Natural killer cell (primary cell): ENCODE measurements around the gene RBMS3. TPM values are rescaled to one million over a fixed set of nuclear protein-coding genes. Genes with fewer than 3 reads are reported as not detected.

ENCODE experiments used
- ATAC-seq, 3 donors: fragments of 150-1000 bp in 2 of 3; fragments of 200-7000 bp in 1 of 3; cut with Tn5 transposase; 1 replicate in 1 of 3; 2 replicates in 2 of 3; pipeline ENCODE4 v1.10.0; 2021; ENCODE audit warnings: mild to moderate bottlenecking in 2 of 3, moderate library complexity in 2 of 3
- DNase-seq, 2 donors: peaks; one replicate each; pipeline versions ENCODE4 v3.0.0 to v3.0.0-alpha.2; 2013 to 2021; ENCODE audit warnings: mixed read lengths in 1 of 2
- H3K27ac ChIP-seq: one replicate; pipeline ENCODE4 v1.5.1; 2013; ENCODE audit warnings: mild to moderate bottlenecking, low read length
- H3K27me3 ChIP-seq: one replicate; pipeline ENCODE4 v1.6.1; 2013; ENCODE audit warnings: low read length; ENCODE audit not compliant: control insufficient read depth, insufficient read depth
- H3K36me3 ChIP-seq: one replicate; pipeline ENCODE4 v1.6.1; 2013; ENCODE audit warnings: low read length; ENCODE audit not compliant: control insufficient read depth, insufficient read depth
- H3K4me1 ChIP-seq: one replicate; pipeline ENCODE4 v1.6.1; 2013; ENCODE audit warnings: low read length; ENCODE audit not compliant: control insufficient read depth, insufficient read depth
- H3K4me3 ChIP-seq: one replicate; pipeline ENCODE4 v1.5.1; 2013; ENCODE audit warnings: low read length
- H3K9me3 ChIP-seq: one replicate; pipeline ENCODE4 v1.6.1; 2013; ENCODE audit warnings: low read length; ENCODE audit not compliant: control insufficient read depth, insufficient read depth
- H3K27ac Mint-ChIP-seq, 2 donors: one replicate each; pipeline ENCODE4 v1.8.0; 2022; ENCODE audit warnings: mild to moderate bottlenecking in 2 of 2, mixed read lengths in 2 of 2, moderate library complexity in 1 of 2
- H3K27me3 Mint-ChIP-seq, 2 donors: one replicate each; pipeline ENCODE4 v1.8.0; 2022; ENCODE audit warnings: low read depth in 2 of 2, mixed read lengths in 2 of 2
- H3K36me3 Mint-ChIP-seq: one replicate; pipeline ENCODE4 v1.8.0; 2022; ENCODE audit warnings: mixed read lengths
- H3K4me1 Mint-ChIP-seq, 2 donors: one replicate each; pipeline ENCODE4 v1.8.0; 2022; ENCODE audit warnings: mixed read lengths in 2 of 2
- H3K4me3 Mint-ChIP-seq: one replicate; pipeline ENCODE4 v1.8.0; 2022; ENCODE audit warnings: mild to moderate bottlenecking, moderate library complexity, mixed read lengths
- H3K9me3 Mint-ChIP-seq, 2 donors: one replicate each; pipeline ENCODE4 v1.8.0; 2022; ENCODE audit warnings: mixed read lengths in 2 of 2
- CTCF ChIP-seq: fragments of 200-600 bp; IDR thresholded peaks from one replicate; pipeline ENCODE4 v1.8.0; 2022; ENCODE audit warnings: antibody characterized with exemption
- WGBS: methylation state at CpG from one replicate; pipeline ENCODE4 v1.1.7; 2013; ENCODE audit warnings: missing lambda C conversion rate; ENCODE audit not compliant: insufficient coverage; 5-methylcytosine and 5-hydroxymethylcytosine counted together
- intact Hi-C: fragments of 100-400 bp; cut with micrococcal nuclease; formaldehyde crosslinking; loops from one replicate; pipeline ENCODE4 v1.14.2; 2022
- total RNA-seq, 4 donors: library from RNA; stranded (reverse); fragments of 120-200 nt in 1 of 4; gene quantifications; one replicate each; pipeline versions ENCODE4 v1.2.3 to v1.2.4, GENCODE V29; 2013 to 2022

Gene RBMS3
- total RNA-seq, 3 donors from 2014 or later (not counting 1 experiment from before 2014, with no cell fraction given): 0.16 TPM; not detected in 2

DNA sequence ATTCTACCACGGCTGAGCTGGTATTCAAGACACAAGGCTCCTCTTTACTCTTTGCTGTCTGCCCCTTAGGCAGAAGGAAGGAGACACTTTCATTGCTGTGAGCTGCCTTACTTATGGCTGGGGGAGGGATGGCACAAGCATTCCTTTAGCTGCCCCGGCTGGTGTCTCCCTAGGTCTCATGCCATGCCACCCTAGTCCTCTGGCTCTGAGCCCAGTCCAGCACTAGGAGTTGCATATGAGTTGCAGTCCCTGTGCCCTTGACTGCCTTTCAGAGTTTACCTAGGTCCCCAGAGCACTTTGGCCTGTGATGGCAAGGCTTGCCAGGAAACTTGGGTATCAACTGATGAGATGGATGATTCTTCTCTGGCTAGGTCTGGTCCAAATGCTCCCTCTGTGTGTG is 296.4 kb downstream of the RBMS3 start:
- H3K36me3 ChIP-seq: no peaks in the 10 kb centered on the region
- ATAC-seq (no peak), DNase-seq (no peak)
- Mint-ChIP-seq H3K27me3 (no peaks in the 10 kb centered on the region), H3K27ac (no peak overlapping the region), H3K4me3 (no peak overlapping the region), H3K36me3 (peaks cover 6% of the 10 kb centered on the region), H3K4me1 (no peaks in the 10 kb centered on the region), H3K9me3 (peaks cover 13 to 14% of the 10 kb centered on the region in 2 donors)
- H3K4me3 ChIP-seq: no peak overlapping the region
- 88% methylated on average over 2 of the region's 2 CpGs for WGBS
- H3K9me3 ChIP-seq: peaks cover 11% of the 10 kb centered on the region
- intact Hi-C loops: no loop called here
- no peaks in the 10 kb centered on the region for H3K4me1 ChIP-seq
- no peak for TF ChIP-seq CTCF
- no peak overlapping the region for H3K27ac ChIP-seq
- H3K27me3 ChIP-seq: no peaks in the 10 kb centered on the region

DNA sequence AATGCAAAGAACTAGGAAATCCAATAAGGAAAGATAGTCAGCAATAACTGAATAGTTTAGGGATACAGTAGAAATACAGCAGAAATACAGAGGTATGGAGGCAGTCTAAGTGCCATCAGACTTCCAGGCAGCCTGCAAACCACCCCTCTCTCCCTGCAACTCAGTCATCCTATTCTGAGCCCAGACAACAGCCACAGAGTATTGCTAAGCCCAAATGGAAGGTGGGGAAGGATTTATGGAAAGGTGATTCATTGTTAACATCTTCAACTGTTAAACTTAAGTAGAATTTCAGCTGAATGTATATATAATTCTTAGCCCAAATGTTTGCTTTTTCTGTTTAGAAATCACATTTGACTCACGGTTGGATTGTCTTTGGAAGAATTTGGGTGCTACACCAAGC is 300.4 kb downstream of the RBMS3 start:
- Mint-ChIP-seq H3K9me3 (peaks cover 0 to 4% of the 10 kb centered on the region in 2 donors), H3K4me1 (no peaks in the 10 kb centered on the region), H3K27ac (no peak overlapping the region), H3K4me3 (no peak overlapping the region), H3K27me3 (no peaks in the 10 kb centered on the region), H3K36me3 (no peaks in the 10 kb centered on the region)
- Histone ChIP-seq H3K36me3 (no peaks in the 10 kb centered on the region), H3K27me3 (no peaks in the 10 kb centered on the region), H3K27ac (no peak overlapping the region), H3K9me3 (peaks cover 9% of the 10 kb centered on the region), H3K4me3 (no peak overlapping the region), H3K4me1 (no peaks in the 10 kb centered on the region)
- intact Hi-C loops: no loop called here
- 92% methylated on average over 1 of the region's 1 CpG for WGBS
- no peak for DNase-seq
- no peak for TF ChIP-seq CTCF
- ATAC-seq: no peak

DNA sequence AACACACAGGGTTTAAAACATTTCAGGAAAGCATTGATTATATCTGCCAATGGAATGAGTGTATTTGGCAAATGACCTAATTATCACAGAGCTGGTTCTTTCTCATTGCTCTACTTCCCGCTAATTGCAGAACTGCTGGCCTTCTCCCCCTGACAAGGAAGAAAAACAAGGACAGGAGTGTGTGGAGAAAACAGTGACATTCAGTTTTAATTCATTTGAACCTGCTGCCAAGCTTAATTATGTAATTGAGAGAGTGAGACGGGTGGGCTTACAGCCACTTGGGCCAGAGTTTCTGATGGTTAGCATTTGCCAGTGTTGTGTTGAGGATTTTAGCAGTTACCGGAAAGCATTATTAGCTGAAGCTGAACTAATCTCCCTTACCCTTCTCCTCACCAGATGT is 301.4 kb downstream of the RBMS3 start:
- TF ChIP-seq CTCF: no peak
- H3K9me3 ChIP-seq: peaks cover 3% of the 10 kb centered on the region
- no peak overlapping the region for H3K4me3 ChIP-seq
- Mint-ChIP-seq H3K9me3 (peaks cover 0 to 5% of the 10 kb centered on the region in 2 donors), H3K4me3 (no peak overlapping the region), H3K27ac (no peak overlapping the region), H3K4me1 (no peaks in the 10 kb centered on the region), H3K36me3 (no peaks in the 10 kb centered on the region), H3K27me3 (no peaks in the 10 kb centered on the region)
- DNase-seq: no peak
- H3K36me3 ChIP-seq: no peaks in the 10 kb centered on the region
- no peak overlapping the region for H3K27ac ChIP-seq
- no peaks in the 10 kb centered on the region for H3K4me1 ChIP-seq
- ATAC-seq: no peak
- intact Hi-C loops: no loop called here
- 96% methylated on average over 2 of the region's 3 CpGs for WGBS
- no peaks in the 10 kb centered on the region for H3K27me3 ChIP-seq

- Histone ChIP-seq H3K9me3 (no peaks in the 10 kb centered on the region), H3K4me1 (no peaks in the 10 kb centered on the region), H3K36me3 (no peaks in the 10 kb centered on the region), H3K27ac (no peak overlapping the region), H3K27me3 (no peaks in the 10 kb centered on the region), H3K4me3 (no peak overlapping the region)
- DNase-seq (no peak), ATAC-seq (no peak)
- H3K4me3 Mint-ChIP-seq: no peak overlapping the region
- no peak for TF ChIP-seq CTCF
- H3K27ac Mint-ChIP-seq: no peak overlapping the region
- intact Hi-C loops: no loop called here
- H3K9me3 Mint-ChIP-seq: peaks cover 0 to 6% of the 10 kb centered on the region in 2 donors
- no peaks in the 10 kb centered on the region for H3K27me3 Mint-ChIP-seq
- H3K4me1 Mint-ChIP-seq: no peaks in the 10 kb centered on the region
- H3K36me3 Mint-ChIP-seq: no peaks in the 10 kb centered on the region
Measured at GRCh38 chr3:29583861-29584260, 303.0 kb downstream of the RBMS3 start.
